Activated CD8-positive, alpha-beta memory T cell treated with anti-CD3 and anti-CD28 coated beads, Interleukin-2, amount 10 ng/mL, durations not matched to agents 7 days and 5 days (primary cell): ENCODE data around the gene CENPVL1. TPM values are rescaled to one million over a fixed set of nuclear protein-coding genes. Genes with fewer than 3 reads are reported as not detected.

ENCODE experiments used
- ATAC-seq: fragments of 150-1000 bp; cut with Tn5 transposase; one replicate; pipeline ENCODE4 v1.10.0; 2021; ENCODE audit warnings: moderate library complexity
- CTCF ChIA-PET: fragments of 350-600 bp; sonication (Branson Sonifier 250); formaldehyde crosslinking; loops from one replicate; lab custom pipeline; 2021; ENCODE audit warnings: antibody characterized with exemption; lab: Charles Lee
- DNase-seq: peaks from one replicate; pipeline ENCODE4 v3.0.0-alpha.2; 2020
- H3K27ac Mint-ChIP-seq: one replicate; pipeline ENCODE4 v1.8.0; 2021; ENCODE audit warnings: mild to moderate bottlenecking, mixed read lengths
- H3K27me3 Mint-ChIP-seq: one replicate; pipeline ENCODE4 v1.8.0; 2021; ENCODE audit warnings: mixed read lengths
- H3K36me3 Mint-ChIP-seq: one replicate; pipeline ENCODE4 v1.8.0; 2021; ENCODE audit warnings: mild to moderate bottlenecking, mixed read lengths
- H3K4me1 Mint-ChIP-seq: one replicate; pipeline ENCODE4 v1.8.0; 2021; ENCODE audit warnings: mixed read lengths
- H3K4me3 Mint-ChIP-seq: one replicate; pipeline ENCODE4 v1.8.0; 2021; ENCODE audit warnings: mild to moderate bottlenecking, moderate library complexity, mixed read lengths
- H3K9me3 Mint-ChIP-seq: one replicate; pipeline ENCODE4 v1.8.0; 2022; ENCODE audit warnings: low read depth, mixed read lengths
- total RNA-seq, 2 experiments: library from RNA; stranded (reverse); gene quantifications; one replicate each; pipeline ENCODE4 v1.2.3, GENCODE V29; 2021

Gene CENPVL1
- total RNA-seq, 2 experiments from 2014 or later: not detected

DNA sequence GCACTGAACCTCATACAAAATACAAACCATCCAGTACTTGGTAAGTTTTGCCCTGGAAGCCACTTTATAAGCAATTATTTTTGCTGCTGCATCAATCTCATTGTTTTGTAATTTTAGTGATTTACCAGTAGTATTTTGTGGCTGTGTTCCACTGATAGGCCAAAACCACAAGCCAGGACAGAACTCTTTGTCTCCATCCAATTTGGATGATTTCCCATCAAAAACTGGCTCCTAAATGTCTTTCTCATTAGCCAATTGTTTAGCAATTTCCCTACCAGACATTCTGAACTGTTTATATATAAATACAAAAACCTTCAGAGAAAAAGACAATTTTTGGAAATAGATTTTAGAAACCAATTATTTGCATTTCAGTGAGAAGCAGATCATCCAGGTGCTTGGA lies 37.4 kb downstream of the CENPVL1 start:
- peaks cover 3% of the 10 kb centered on the region for H3K27me3 Mint-ChIP-seq
- ATAC-seq: no peak
- H3K9me3 Mint-ChIP-seq: peaks cover 2% of the 10 kb centered on the region
- CTCF ChIA-PET: no interaction called here
- H3K4me1 Mint-ChIP-seq: peaks cover 18% of the 10 kb centered on the region
- no peak overlapping the region for H3K27ac Mint-ChIP-seq
- DNase-seq: no peak
- no peak overlapping the region for H3K4me3 Mint-ChIP-seq
- peaks cover 25% of the 10 kb centered on the region for H3K36me3 Mint-ChIP-seq

GRCh38 chrX:51759055-51759839 lies 48.9 kb downstream of the CENPVL1 start:
- Mint-ChIP-seq H3K27ac (no peak overlapping the region), H3K9me3 (no peaks in the 10 kb centered on the region), H3K36me3 (no peaks in the 10 kb centered on the region), H3K27me3 (peaks cover 5% of the 10 kb centered on the region), H3K4me3 (no peak overlapping the region), H3K4me1 (no peaks in the 10 kb centered on the region)
- CTCF ChIA-PET: no interaction called here
- no peak for DNase-seq
- no peak for ATAC-seq

DNA sequence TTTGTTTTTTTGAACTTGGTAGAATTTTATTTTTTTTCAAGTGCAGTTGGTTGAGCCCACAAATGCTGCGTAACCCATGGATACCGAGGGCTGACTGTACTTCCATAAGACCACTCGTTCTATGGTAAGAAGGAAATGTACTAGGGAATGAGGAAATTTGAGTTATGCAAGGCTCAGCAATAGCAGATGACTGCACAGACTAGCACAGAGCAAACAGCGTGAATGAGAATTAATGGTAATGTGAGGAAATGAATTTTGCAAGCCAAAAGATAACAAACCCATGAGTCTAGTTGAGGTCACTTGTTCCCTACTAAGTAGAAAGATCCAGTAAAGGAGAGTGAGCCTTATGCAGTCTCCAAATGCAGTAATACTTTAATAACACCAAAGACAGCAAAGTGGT lies 50.3 kb downstream of the CENPVL1 start:
- no peaks in the 10 kb centered on the region for H3K4me1 Mint-ChIP-seq
- H3K4me3 Mint-ChIP-seq: no peak overlapping the region
- H3K27me3 Mint-ChIP-seq: peaks cover 2% of the 10 kb centered on the region
- no peak for DNase-seq
- no peak for ATAC-seq
- no peak overlapping the region for H3K27ac Mint-ChIP-seq
- H3K9me3 Mint-ChIP-seq: no peaks in the 10 kb centered on the region
- no peaks in the 10 kb centered on the region for H3K36me3 Mint-ChIP-seq
- CTCF ChIA-PET: no interaction called here

Other genes with a start within 250 kb of the CENPVL1 start
- gene NUDT11, start 213.9 kb upstream of the CENPVL1 start, total RNA-seq: 1 to 10 TPM in 1 of 2 experiments, under 1 TPM in 1; 0.79 to 1.5 TPM
- not detected for gene CENPVL3, start 91.6 kb upstream of the CENPVL1 start, total RNA-seq
- not detected for gene CENPVL2, start 27.7 kb upstream of the CENPVL1 start, total RNA-seq
- gene GSPT2, start 32.9 kb downstream of the CENPVL1 start, total RNA-seq: 10 to 100 TPM in 1 of 2 experiments, 1 to 10 TPM in 1; 9.7 to 10.8 TPM
- 10 to 100 TPM; 30.3 to 33.4 TPM for gene MAGED1, start 183.1 kb downstream of the CENPVL1 start, total RNA-seq